GM12872 (cell line): ENCODE data around the gene ATG7.

Source experiments
- TF ChIP-seq, protein P1 (sequence below): IDR thresholded peaks from 3 replicates; pipeline ENCODE4 v1.5.1; 2011; ENCODE audit warnings: low read depth, mild to moderate bottlenecking, low read length, moderate library complexity; ENCODE audit not compliant: insufficient read depth

Gene ATG7

DNA sequence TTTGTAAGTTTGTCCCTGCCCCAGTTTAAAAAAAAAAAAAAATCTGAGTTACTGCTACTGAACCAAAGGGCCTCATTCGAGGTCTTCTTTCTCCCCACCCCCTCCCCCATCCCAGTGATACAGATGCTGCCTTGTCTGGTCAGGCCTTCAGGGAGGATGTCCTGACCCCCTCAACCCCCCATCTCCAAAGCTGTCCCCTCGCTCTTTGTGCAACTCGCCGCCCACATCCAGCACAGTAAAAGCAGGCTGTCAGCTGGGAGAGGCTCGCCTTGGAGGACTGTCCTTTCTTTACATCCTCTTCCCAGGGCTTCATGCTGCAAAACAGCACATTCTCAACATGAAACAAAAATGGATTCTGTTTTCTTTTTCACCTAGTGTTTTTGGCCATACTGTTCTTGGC, 238.2 kb downstream of the ATG7 start:
- TF ChIP-seq, protein P1, sequence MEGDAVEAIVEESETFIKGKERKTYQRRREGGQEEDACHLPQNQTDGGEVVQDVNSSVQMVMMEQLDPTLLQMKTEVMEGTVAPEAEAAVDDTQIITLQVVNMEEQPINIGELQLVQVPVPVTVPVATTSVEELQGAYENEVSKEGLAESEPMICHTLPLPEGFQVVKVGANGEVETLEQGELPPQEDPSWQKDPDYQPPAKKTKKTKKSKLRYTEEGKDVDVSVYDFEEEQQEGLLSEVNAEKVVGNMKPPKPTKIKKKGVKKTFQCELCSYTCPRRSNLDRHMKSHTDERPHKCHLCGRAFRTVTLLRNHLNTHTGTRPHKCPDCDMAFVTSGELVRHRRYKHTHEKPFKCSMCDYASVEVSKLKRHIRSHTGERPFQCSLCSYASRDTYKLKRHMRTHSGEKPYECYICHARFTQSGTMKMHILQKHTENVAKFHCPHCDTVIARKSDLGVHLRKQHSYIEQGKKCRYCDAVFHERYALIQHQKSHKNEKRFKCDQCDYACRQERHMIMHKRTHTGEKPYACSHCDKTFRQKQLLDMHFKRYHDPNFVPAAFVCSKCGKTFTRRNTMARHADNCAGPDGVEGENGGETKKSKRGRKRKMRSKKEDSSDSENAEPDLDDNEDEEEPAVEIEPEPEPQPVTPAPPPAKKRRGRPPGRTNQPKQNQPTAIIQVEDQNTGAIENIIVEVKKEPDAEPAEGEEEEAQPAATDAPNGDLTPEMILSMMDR, result no peak

- TF ChIP-seq, protein P1, result no peak
Observed at GRCh38 chr3:11513817-11514135, 241.6 kb downstream of the ATG7 start.

GRCh38 chr3:11514191-11514821, 242.1 kb downstream of the ATG7 start:
- TF ChIP-seq, protein P1, result no peak

DNA sequence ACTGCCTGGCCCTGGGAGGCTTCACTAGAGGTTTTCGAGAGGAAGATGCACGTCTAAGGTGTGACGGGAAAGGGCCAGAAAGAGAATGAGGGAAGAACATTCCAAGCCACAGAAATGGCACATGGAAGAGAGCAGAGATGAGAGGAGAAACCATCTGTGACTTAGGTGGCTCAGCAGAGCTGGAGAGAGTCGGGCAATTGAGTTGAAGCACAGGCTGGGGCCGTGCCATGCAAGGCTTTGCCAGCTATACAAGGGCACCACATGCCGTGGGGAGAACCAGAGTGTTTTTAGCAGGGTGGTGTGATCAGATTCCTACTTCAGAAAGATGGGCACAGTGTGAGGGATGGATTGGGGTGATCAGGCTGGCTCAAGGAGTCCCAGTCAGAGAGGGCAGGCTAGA, 245.4 kb downstream of the ATG7 start:
- TF ChIP-seq, protein P1, result no peak

GRCh38 chr3:11521167-11521566, 249.0 kb downstream of the ATG7 start:
- TF ChIP-seq, protein P1, result no peak

DNA sequence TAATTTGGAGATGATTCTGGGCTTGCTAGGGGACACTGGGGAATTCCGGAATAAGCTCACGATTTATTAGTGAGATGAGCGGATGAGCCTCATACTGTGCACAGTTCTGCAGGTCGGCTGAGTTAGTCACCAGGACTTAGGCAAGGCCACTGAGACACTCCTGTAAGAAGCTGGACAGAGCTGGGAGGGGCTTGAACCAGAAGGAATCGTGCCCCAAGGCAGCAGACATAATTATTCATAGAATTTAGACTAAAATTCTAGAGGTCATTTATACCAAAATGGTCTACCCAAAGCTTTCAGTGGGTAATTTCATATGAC, 250.2 kb downstream of the ATG7 start:
- TF ChIP-seq, protein P1, result no peak

DNA sequence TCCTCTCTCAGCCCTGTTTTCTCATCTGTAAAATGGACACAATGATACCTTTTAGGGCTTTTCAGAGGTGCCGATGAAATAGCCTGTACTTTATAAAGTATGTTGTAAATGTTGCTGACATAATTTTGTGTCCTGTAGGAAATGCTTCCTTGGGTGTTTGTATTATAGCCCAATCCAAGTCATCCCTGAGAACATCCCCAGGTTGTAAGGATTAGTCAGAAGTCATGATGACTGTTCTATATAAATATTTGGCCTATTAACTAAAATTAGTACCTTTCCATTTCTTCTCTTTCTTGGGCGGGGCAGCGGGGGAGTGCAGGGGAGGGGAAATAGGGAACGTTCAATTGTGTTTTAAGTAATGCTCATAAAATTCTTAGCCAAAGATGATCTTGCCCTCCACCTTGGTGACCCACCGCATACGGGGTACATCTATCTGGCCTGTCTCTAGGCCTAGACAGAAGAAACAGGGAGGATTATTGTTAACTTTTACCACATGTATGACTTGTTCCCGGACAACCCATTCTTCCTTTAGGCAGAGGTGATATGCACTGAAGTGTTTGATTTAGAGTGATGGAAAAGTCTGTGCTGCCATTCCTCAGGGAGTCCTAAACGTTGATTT, 250.9 kb downstream of the ATG7 start:
- TF ChIP-seq, protein P1, result no peak
